SK-N-SH (cell line): ENCODE results near the gene TCP10L. TPM values are rescaled to one million over a fixed set of nuclear protein-coding genes. Genes with fewer than 3 reads are reported as not detected.

Experiments
- CTCF ChIA-PET: fragments of 300-600, 350-600 bp; formaldehyde crosslinking; extraction: SDS; loops from one replicate; lab custom pipeline; 2021; lab: Yijun Ruan, JAX
- POLR2A ChIA-PET: fragments of 350-600 bp; sonication (Branson Sonifier 250); formaldehyde crosslinking; extraction: SDS; loops from one replicate; lab custom pipeline; 2020; ENCODE audit warnings: antibody characterized with exemption, inconsistent platforms; lab: Yijun Ruan, JAX
- DNase-seq: peaks from one replicate; pipeline ENCODE4 v3.0.0; 2012
- H2AFZ ChIP-seq: fragments of 200-600 bp; sonication (generic); 2 replicates; pipeline ENCODE4 v1.8.1; 2016; ENCODE audit warnings: antibody characterized with exemption, mild to moderate bottlenecking, low read depth
- H3F3A ChIP-seq: fragments of 200-600 bp; sonication (generic); replicated peaks from 2 replicates; pipeline ENCODE3; 2016; ENCODE audit warnings: antibody characterized with exemption, mild to moderate bottlenecking; ENCODE audit not compliant: insufficient read depth
- H3K27ac ChIP-seq, 2 experiments: fragments of 200-500 bp in 1 of 2; fragments of 200-600 bp in 1 of 2; sonication (Bioruptor generic) in 1 of 2; sonication (generic), shearing (Covaris generic) in 1 of 2; 2 replicates each; pipeline versions ENCODE4 v1.5.1 to v1.6.1; 2014 to 2016; ENCODE audit warnings: low read depth in 2 of 2, inconsistent platforms in 1 of 2, low read length in 1 of 2, mild to moderate bottlenecking in 1 of 2, mixed read lengths in 1 of 2
- H3K27me3 ChIP-seq: fragments of 200-600 bp; sonication (generic), shearing (Covaris generic); 2 replicates; pipeline ENCODE4 v1.6.1; 2016; ENCODE audit warnings: mixed run types; ENCODE audit not compliant: insufficient read depth
- H3K36me3 ChIP-seq, 2 experiments: fragments of 200-500 bp in 1 of 2; fragments of 200-600 bp in 1 of 2; sonication (Bioruptor generic) in 1 of 2; sonication (generic) in 1 of 2; replicated peaks in 1 of 2; 2 replicates each; pipeline versions ENCODE3 to v1.5.1; 2014 to 2016; ENCODE audit warnings: low read length in 1 of 2, mild to moderate bottlenecking in 1 of 2; ENCODE audit not compliant: insufficient read depth in 2 of 2, control insufficient read depth in 1 of 2
- H3K4me1 ChIP-seq, 2 experiments: fragments of 200-500 bp in 1 of 2; fragments of 200-600 bp in 1 of 2; sonication (Bioruptor generic) in 1 of 2; sonication (generic), shearing (Covaris generic) in 1 of 2; 2 replicates each; pipeline versions ENCODE4 v1.5.1 to v1.6.1; 2014 to 2016; ENCODE audit warnings: low read depth in 1 of 2, low read length in 1 of 2, mixed run types in 1 of 2; ENCODE audit not compliant: insufficient read depth in 2 of 2, control insufficient read depth in 1 of 2
- H3K4me2 ChIP-seq: fragments of 200-600 bp; sonication (generic), shearing (Covaris generic); 2 replicates; pipeline ENCODE4 v1.6.1; 2017; ENCODE audit warnings: mixed run types
- H3K4me3 ChIP-seq, 2 experiments: fragments of 200-500 bp in 1 of 2; fragments of 200-600 bp in 1 of 2; sonication (Bioruptor generic) in 1 of 2; sonication (generic), shearing (Covaris generic) in 1 of 2; 2 replicates each; pipeline versions ENCODE4 v1.5.1 to v1.8.1; 2014 to 2016; ENCODE audit warnings: low read depth in 2 of 2, inconsistent platforms in 1 of 2, low read length in 1 of 2, mild to moderate bottlenecking in 1 of 2, mixed read lengths in 1 of 2, moderate library complexity in 1 of 2
- H3K79me2 ChIP-seq: fragments of 200-600 bp; sonication (generic); 2 replicates; pipeline ENCODE4 v1.8.1; 2017; ENCODE audit warnings: mild to moderate bottlenecking; ENCODE audit not compliant: insufficient read depth
- H3K9ac ChIP-seq: fragments of 200-600 bp; sonication (generic); 2 replicates; pipeline ENCODE4 v1.6.1; 2017; ENCODE audit warnings: mixed run types
- H3K9me2 ChIP-seq: fragments of 200-600 bp; sonication (generic); 2 replicates; pipeline ENCODE4 v1.6.1; 2017; ENCODE audit warnings: mixed run types
- H3K9me3 ChIP-seq: fragments of 200-600 bp; sonication (generic); 2 replicates; pipeline ENCODE4 v1.6.1; 2017; ENCODE audit warnings: mixed run types, mild to moderate bottlenecking, moderate library complexity
- H4K20me1 ChIP-seq: fragments of 200-600 bp; sonication (generic); 2 replicates; pipeline ENCODE4 v1.6.1; 2017; ENCODE audit warnings: mild to moderate bottlenecking, mixed run types; ENCODE audit not compliant: insufficient read depth
- FOXJ3 ChIP-seq: sonication (generic); formaldehyde crosslinking; IDR thresholded peaks from 2 replicates; pipeline ENCODE4 v1.5.1; 2020; ENCODE audit warnings: mild to moderate bottlenecking, missing genetic modification reagents
- FOXM1 ChIP-seq: IDR thresholded peaks from 2 replicates; pipeline ENCODE4 v1.4.0; 2012; ENCODE audit warnings: low read depth, mild to moderate bottlenecking
- GABPA ChIP-seq: IDR thresholded peaks from 2 replicates; pipeline ENCODE4 v1.4.0; 2012; ENCODE audit warnings: low read depth, mild to moderate bottlenecking
- GATA2 ChIP-seq: sonication (generic); formaldehyde crosslinking; IDR thresholded peaks from 2 replicates; pipeline ENCODE4 v1.5.0; 2020; ENCODE audit warnings: mild to moderate bottlenecking, missing genetic modification reagents
- JUND ChIP-seq: IDR thresholded peaks from 2 replicates; pipeline ENCODE4 v1.4.0; 2012
- MAX ChIP-seq: IDR thresholded peaks from 2 replicates; pipeline ENCODE4 v1.4.0; 2012; ENCODE audit warnings: low read depth
- MXI1 ChIP-seq: IDR thresholded peaks from 2 replicates; pipeline ENCODE4 v1.6.1; 2012; ENCODE audit warnings: mild to moderate bottlenecking, low read depth, low read length, improper control_type of control experiment
- NFIC ChIP-seq: IDR thresholded peaks from 2 replicates; pipeline ENCODE4 v1.4.0; 2012; ENCODE audit warnings: borderline replicate concordance
- RAD21 ChIP-seq: IDR thresholded peaks from 2 replicates; pipeline ENCODE4 v1.6.1; 2012; ENCODE audit warnings: mild to moderate bottlenecking, low read length
- REST ChIP-seq: IDR thresholded peaks from 2 replicates; pipeline ENCODE4 v1.6.1; 2012; ENCODE audit warnings: mild to moderate bottlenecking, low read depth, low read length, moderate library complexity
- RFX5 ChIP-seq: IDR thresholded peaks from 2 replicates; pipeline ENCODE4 v1.6.1; 2012; ENCODE audit warnings: mild to moderate bottlenecking, improper control_type of control experiment, low read length
- TAF1 ChIP-seq: IDR thresholded peaks from 2 replicates; pipeline ENCODE4 v1.6.1; 2012; ENCODE audit warnings: low read depth, mild to moderate bottlenecking, low read length, moderate library complexity, borderline replicate concordance
- TEAD4 ChIP-seq: IDR thresholded peaks from 2 replicates; pipeline ENCODE4 v1.4.0; 2012; ENCODE audit warnings: mild to moderate bottlenecking, borderline replicate concordance; ENCODE audit not compliant: insufficient read depth
- USF2 ChIP-seq: fragments of 150-350 bp; IDR thresholded peaks from 2 replicates; pipeline ENCODE4 v1.6.1; 2017; ENCODE audit warnings: antibody characterized with exemption, low read length, low read depth, borderline replicate concordance
- WGBS: methylation state at CpG from one replicate; pipeline ENCODE4 v1.1.6; 2017; ENCODE audit warnings: low lambda C conversion rate; 5-methylcytosine and 5-hydroxymethylcytosine counted together
- polyA plus RNA-seq, 3 experiments: library from polyadenylated mRNA; depleted of rRNA; stranded (reverse); fragments of >200 nt; gene quantifications; 2 replicates each; pipeline ENCODE4 v1.2.3, GENCODE V29; 2012
- TF ChIP-seq, protein P1 (sequence below): IDR thresholded peaks from 2 replicates; pipeline ENCODE4 v1.4.0; 2012; ENCODE audit warnings: low read depth, borderline replicate concordance
- TF ChIP-seq, protein P2 (sequence below): IDR thresholded peaks from 2 replicates; pipeline ENCODE4; 2012

The TCP10L gene
- polyA plus RNA-seq, 1 of the 3 experiments (the other 2 are of a cell fraction) = 0.33 TPM

DNA sequence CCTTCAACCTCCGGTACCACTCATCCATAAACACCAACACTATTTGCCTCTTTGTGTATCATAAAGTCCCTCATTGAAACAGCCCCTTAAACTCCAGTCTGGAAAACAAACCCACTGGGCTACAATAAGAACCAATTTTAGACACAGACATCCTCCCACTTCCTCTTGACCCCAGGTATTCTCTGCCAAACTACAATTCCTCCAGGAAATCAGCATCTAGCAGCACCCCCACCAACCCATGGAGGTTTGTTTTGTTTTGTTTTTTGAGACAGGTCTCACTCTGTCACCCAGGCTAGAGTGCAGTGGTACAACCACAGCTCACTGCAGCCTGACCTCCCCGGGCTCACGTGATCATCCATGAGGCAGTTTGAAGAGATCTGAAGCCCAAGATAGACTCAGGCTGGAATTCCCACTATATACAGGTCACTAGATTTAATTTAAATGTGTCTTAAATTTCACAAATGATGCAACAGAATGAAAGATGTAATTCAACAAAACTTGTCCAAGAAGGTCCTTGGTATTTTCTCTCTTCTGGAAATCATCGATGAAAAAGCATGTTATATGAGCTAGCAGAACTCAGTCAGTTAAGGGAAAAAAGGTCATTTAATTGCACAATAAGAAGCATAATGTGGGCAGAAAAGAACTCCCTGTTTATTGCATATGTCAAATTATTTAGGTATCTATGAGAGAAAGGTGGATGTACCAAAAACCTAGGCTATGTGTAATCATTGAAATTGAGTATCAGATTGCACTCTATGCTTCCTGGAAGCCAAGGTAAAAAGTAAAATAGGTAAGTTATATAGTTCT lies 30.3 kb downstream of the TCP10L start:
- ChIA-PET CTCF (interaction anchor here (1.7 to 2.2 kb wide), 2 partner anchors 14 to 46 kb away, joined by 4 to 7 read pairs; no protein-coding TSS in a partner anchor), POLR2A (no interaction called here)
- Histone ChIP-seq H3K9me2 (no peaks in the 10 kb centered on the region), H3K4me3 (no peak overlapping the region), H3K27me3 (no peaks in the 10 kb centered on the region), H3K4me1 (no peaks in the 10 kb centered on the region), H3K9ac (no peak overlapping the region), H3K27ac (no peak overlapping the region), H4K20me1 (no peaks in the 10 kb centered on the region), H3K9me3 (no peaks in the 10 kb centered on the region), H3K79me2 (no peaks in the 10 kb centered on the region), H3K4me2 (no peak overlapping the region), H2AFZ (no peak overlapping the region), H3K36me3 (no peaks in the 10 kb centered on the region), H3F3A (no peaks in the 10 kb centered on the region)
- 95% methylated on average over 4 of the region's 4 CpGs for WGBS
- TF ChIP-seq MAX = no peak
- TF ChIP-seq NFIC = no peak
- TF ChIP-seq, protein P1, sequence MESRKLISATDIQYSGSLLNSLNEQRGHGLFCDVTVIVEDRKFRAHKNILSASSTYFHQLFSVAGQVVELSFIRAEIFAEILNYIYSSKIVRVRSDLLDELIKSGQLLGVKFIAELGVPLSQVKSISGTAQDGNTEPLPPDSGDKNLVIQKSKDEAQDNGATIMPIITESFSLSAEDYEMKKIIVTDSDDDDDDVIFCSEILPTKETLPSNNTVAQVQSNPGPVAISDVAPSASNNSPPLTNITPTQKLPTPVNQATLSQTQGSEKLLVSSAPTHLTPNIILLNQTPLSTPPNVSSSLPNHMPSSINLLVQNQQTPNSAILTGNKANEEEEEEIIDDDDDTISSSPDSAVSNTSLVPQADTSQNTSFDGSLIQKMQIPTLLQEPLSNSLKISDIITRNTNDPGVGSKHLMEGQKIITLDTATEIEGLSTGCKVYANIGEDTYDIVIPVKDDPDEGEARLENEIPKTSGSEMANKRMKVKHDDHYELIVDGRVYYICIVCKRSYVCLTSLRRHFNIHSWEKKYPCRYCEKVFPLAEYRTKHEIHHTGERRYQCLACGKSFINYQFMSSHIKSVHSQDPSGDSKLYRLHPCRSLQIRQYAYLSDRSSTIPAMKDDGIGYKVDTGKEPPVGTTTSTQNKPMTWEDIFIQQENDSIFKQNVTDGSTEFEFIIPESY = no peak
- no peak for TF ChIP-seq REST
- no peak for TF ChIP-seq RAD21
- TF ChIP-seq JUND = no peak
- no peak for TF ChIP-seq FOXJ3 (CRISPR knock-in tag)
- TF ChIP-seq RFX5 = no peak
- no peak for TF ChIP-seq FOXM1
- no peak for TF ChIP-seq MXI1
- TF ChIP-seq TEAD4 = no peak
- TF ChIP-seq, protein P2, sequence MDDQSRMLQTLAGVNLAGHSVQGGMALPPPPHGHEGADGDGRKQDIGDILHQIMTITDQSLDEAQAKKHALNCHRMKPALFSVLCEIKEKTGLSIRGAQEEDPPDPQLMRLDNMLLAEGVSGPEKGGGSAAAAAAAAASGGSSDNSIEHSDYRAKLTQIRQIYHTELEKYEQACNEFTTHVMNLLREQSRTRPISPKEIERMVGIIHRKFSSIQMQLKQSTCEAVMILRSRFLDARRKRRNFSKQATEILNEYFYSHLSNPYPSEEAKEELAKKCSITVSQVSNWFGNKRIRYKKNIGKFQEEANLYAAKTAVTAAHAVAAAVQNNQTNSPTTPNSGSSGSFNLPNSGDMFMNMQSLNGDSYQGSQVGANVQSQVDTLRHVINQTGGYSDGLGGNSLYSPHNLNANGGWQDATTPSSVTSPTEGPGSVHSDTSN = no peak
- TF ChIP-seq USF2 = no peak
- no peak for TF ChIP-seq TAF1
- TF ChIP-seq GABPA = no peak
- TF ChIP-seq GATA2 (CRISPR knock-in tag) = no peak
- DNase-seq = no peak
